ENCODE results near the gene CIC.

- TF ChIP-seq, protein P1, sequence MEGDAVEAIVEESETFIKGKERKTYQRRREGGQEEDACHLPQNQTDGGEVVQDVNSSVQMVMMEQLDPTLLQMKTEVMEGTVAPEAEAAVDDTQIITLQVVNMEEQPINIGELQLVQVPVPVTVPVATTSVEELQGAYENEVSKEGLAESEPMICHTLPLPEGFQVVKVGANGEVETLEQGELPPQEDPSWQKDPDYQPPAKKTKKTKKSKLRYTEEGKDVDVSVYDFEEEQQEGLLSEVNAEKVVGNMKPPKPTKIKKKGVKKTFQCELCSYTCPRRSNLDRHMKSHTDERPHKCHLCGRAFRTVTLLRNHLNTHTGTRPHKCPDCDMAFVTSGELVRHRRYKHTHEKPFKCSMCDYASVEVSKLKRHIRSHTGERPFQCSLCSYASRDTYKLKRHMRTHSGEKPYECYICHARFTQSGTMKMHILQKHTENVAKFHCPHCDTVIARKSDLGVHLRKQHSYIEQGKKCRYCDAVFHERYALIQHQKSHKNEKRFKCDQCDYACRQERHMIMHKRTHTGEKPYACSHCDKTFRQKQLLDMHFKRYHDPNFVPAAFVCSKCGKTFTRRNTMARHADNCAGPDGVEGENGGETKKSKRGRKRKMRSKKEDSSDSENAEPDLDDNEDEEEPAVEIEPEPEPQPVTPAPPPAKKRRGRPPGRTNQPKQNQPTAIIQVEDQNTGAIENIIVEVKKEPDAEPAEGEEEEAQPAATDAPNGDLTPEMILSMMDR (IDR thresholded peaks at IDR 0.05) = no peak
- no peak for TF ChIP-seq EP300 (IDR thresholded peaks at IDR 0.05)
Observed at GRCh38 chr19:42269478-42270345, 660 bp downstream of the CIC start.

Data from tibial nerve (tissue), 4 donors.